Spleen (tissue), 11 donors: Measurements from ENCODE around the gene DIS3L. TPM values are rescaled to one million over a fixed set of nuclear protein-coding genes. Genes with fewer than 3 reads are reported as not detected.
A peak's percentile ranks its signal among the peaks of the same experiment; 100 is the strongest.
"Not testable (repeated sequence)": the region's sequence is repeated elsewhere in the genome, so short reads cannot be mapped to it uniquely, and the experiment has no call there.

Experiments used
- DNase-seq: peaks from one replicate; pipeline ENCODE4 v3.0.0-alpha.2; 2020
- H3K27ac ChIP-seq, 8 donors: fragments of 200-600 bp; sonication (generic) in 7 of 8; 1 replicate in 4 of 8; 2 replicates in 4 of 8; pipeline versions ENCODE4 v1.5.0 to v1.8.0; 2016 to 2021; ENCODE audit warnings: inconsistent platforms in 4 of 8, mild to moderate bottlenecking in 4 of 8, moderate library complexity in 1 of 8
- H3K27me3 ChIP-seq, 7 donors: fragments of 200-600 bp; sonication (generic) in 6 of 7; replicated peaks in 1 of 7; 1 replicate in 4 of 7; 2 replicates in 3 of 7; pipeline versions ENCODE4 v1.5.0 to v1.8.0; 2016 to 2021; ENCODE audit warnings: inconsistent platforms in 3 of 7, mild to moderate bottlenecking in 1 of 7
- H3K36me3 ChIP-seq, 6 donors: fragments of 200-600 bp; sonication (generic) in 5 of 6; 1 replicate in 4 of 6; 2 replicates in 2 of 6; pipeline versions ENCODE4 v1.5.0 to v1.8.0; 2016 to 2021; ENCODE audit warnings: inconsistent platforms in 2 of 6
- H3K4me1 ChIP-seq, 6 donors: fragments of 200-600 bp; sonication (generic) in 5 of 6; 1 replicate in 3 of 6; 2 replicates in 3 of 6; pipeline versions ENCODE4 v1.5.0 to v1.8.0; 2016 to 2021; ENCODE audit warnings: inconsistent platforms in 3 of 6
- H3K4me3 ChIP-seq, 8 donors: fragments of 200-600 bp; sonication (generic) in 7 of 8; 1 replicate in 4 of 8; 2 replicates in 4 of 8; pipeline versions ENCODE4 v1.5.0 to v1.8.0; 2016 to 2021; ENCODE audit warnings: inconsistent platforms in 4 of 8, mild to moderate bottlenecking in 4 of 8, moderate library complexity in 2 of 8
- H3K9me3 ChIP-seq, 8 donors: fragments of 200-600 bp; sonication (generic) in 7 of 8; 1 replicate in 4 of 8; 2 replicates in 4 of 8; pipeline versions ENCODE4 v1.5.0 to v1.8.0; 2016 to 2021; ENCODE audit warnings: inconsistent platforms in 4 of 8
- CTCF ChIP-seq, 11 experiments: fragments of 200-600 bp in 7 of 11; fragments of 450-650 bp in 4 of 11; sonication (generic) in 4 of 11; IDR thresholded peaks in 8 of 11; conservative IDR thresholded peaks in 3 of 11; 1 replicate in 7 of 11; 2 replicates in 4 of 11; pipeline versions ENCODE4 v1.4.0 to v1.8.0; 2016 to 2021; ENCODE audit warnings: antibody characterized with exemption in 11 of 11, inconsistent platforms in 4 of 11, mild to moderate bottlenecking in 1 of 11
- POLR2A ChIP-seq, 3 donors: fragments of 450-650 bp; IDR thresholded peaks; one replicate each; pipeline ENCODE4 v1.5.1; 2017; ENCODE audit warnings: antibody characterized with exemption in 3 of 3, mild to moderate bottlenecking in 1 of 3
- POLR2AphosphoS5 ChIP-seq, 3 donors: sonication (generic); formaldehyde crosslinking; IDR thresholded peaks; one replicate each; pipeline ENCODE4 v1.5.1; 2017; ENCODE audit warnings: antibody characterized with exemption in 3 of 3
- WGBS, 5 donors: extraction: QIAGEN DNeasy Blood & Tissue Kit in 3 of 5; methylation state at CpG; one replicate each; pipeline versions ENCODE4 v1.1.5 to v1.1.7; 2013 to 2018; 5-methylcytosine and 5-hydroxymethylcytosine counted together
- intact Hi-C: fragments of 100-400 bp; cut with DNase I; formaldehyde crosslinking; loops from one replicate; pipeline ENCODE4 v1.15.0; 2023; ENCODE audit warnings: low total_unique reads
- polyA plus RNA-seq, 3 donors: library from polyadenylated mRNA; stranded (reverse); fragments of 200-250 nt; gene quantifications; one replicate each; pipeline ENCODE4 v1.2.1, GENCODE V29; 2013
- total RNA-seq, 7 donors: library from RNA; depleted of rRNA in 3 of 7; stranded (reverse); fragments of >200 nt in 3 of 7; fragmentation: NEBNext Ultra II Directional in 4 of 7; extraction: Animal tissue kit (Norgen Biotek cat#: 25700) in 4 of 7; gene quantifications; one replicate each; pipeline versions ENCODE4 v1.1.0 to v1.2.1, GENCODE V29; 2016 to 2021
- donor health status: healthy with polysubstance abuse.
- donor health status: DM: no; HTN: no; CAD: no; lungs with moderate emphysema.
- donor health status: DM: no; HTN: no; CAD: no.
- donor health status: Bipolar disorder and iron deficiency.
- donor health status: healthy.
- donor health status: DM: no; HTN: no; CAD: no.
- donor health status: DM: yes; HTN: yes; CAD: no.

Gene DIS3L
- total and polyA plus RNA-seq, 10 donors = 8.8 to 30.7 (median 25.4) TPM

- Histone ChIP-seq H3K27me3 (no peaks in the 10 kb centered on the region), H3K27ac (no peak overlapping the region), H3K4me1 (no peaks in the 10 kb centered on the region), H3K9me3 (no peaks in the 10 kb centered on the region), H3K36me3 (peaks cover 4 to 100% (median 90%) of the 10 kb centered on the region in 6 donors), H3K4me3 (no peak overlapping the region)
- TF ChIP-seq CTCF (IDR thresholded peaks at IDR 0.05 in 8 of 11, conservative IDR thresholded peaks at IDR 0.05 in 3 of 11) = no peak
- no peak for TF ChIP-seq POLR2AphosphoS5 (IDR thresholded peaks at IDR 0.05)
- TF ChIP-seq POLR2A (IDR thresholded peaks at IDR 0.05) = no peak
- intact Hi-C loops = no loop called here
- 92 to 97% (median 94%) methylated on average over 11 of the region's 11 CpGs for WGBS, 5 donors
- DNase-seq = no peak
These were observed 32.7 kb downstream of the DIS3L start for GRCh38 chr15:66326051-66326450.

- intact Hi-C loops = no loop called here
- no peaks in the 10 kb centered on the region for H3K4me1 ChIP-seq
- H3K9me3 ChIP-seq = no peaks in the 10 kb centered on the region
- DNase-seq = no peak
- H3K27ac ChIP-seq = no peak overlapping the region
- peaks cover 6 to 100% (median 91%) of the 10 kb centered on the region in 6 donors for H3K36me3 ChIP-seq
- WGBS, 5 donors = 85 to 96% (median 94%) methylated on average over 4 of the region's 4 CpGs
- H3K27me3 ChIP-seq = no peaks in the 10 kb centered on the region
- TF ChIP-seq CTCF (IDR thresholded peaks at IDR 0.05 in 8 of 11, conservative IDR thresholded peaks at IDR 0.05 in 3 of 11) = no peak
- no peak for TF ChIP-seq POLR2AphosphoS5 (IDR thresholded peaks at IDR 0.05)
- TF ChIP-seq POLR2A (IDR thresholded peaks at IDR 0.05) = no peak
- no peak overlapping the region for H3K4me3 ChIP-seq
These were observed 34.4 kb downstream of the DIS3L start for GRCh38 chr15:66327736-66328135.

- Histone ChIP-seq H3K27ac (no peak overlapping the region), H3K9me3 (no peaks in the 10 kb centered on the region), H3K36me3 (peaks cover 6 to 100% (median 90%) of the 10 kb centered on the region in 6 donors), H3K4me3 (no peak overlapping the region), H3K27me3 (no peaks in the 10 kb centered on the region), H3K4me1 (no peaks in the 10 kb centered on the region)
- WGBS, 5 donors = 94 to 96% (median 96%) methylated on average over 14 of the region's 14 CpGs
- no peak for TF ChIP-seq POLR2AphosphoS5 (IDR thresholded peaks at IDR 0.05)
- no peak for DNase-seq
- intact Hi-C loops = no loop called here
These were observed 35.4 kb downstream of the DIS3L start for GRCh38 chr15:66328771-66329170.

- intact Hi-C loops = not testable (repeated sequence)
- H3K36me3 ChIP-seq = peaks cover 0 to 82% (median 13%) of the 10 kb centered on the region in 6 donors
These were observed 55.2 kb downstream of the DIS3L start for GRCh38 chr15:66348530-66348929.

GRCh38 chr15:66356077-66356358 lies 62.6 kb downstream of the DIS3L start:
- TF ChIP-seq POLR2AphosphoS5 (IDR thresholded peaks at IDR 0.05) (no peak), CTCF (IDR thresholded peaks at IDR 0.05 in 8 of 11, conservative IDR thresholded peaks at IDR 0.05 in 3 of 11) (no peak), POLR2A (IDR thresholded peaks at IDR 0.05) (no peak)
- Histone ChIP-seq H3K27me3 (no peaks in the 10 kb centered on the region), H3K9me3 (no peaks in the 10 kb centered on the region), H3K36me3 (peaks cover 0 to 23% (median 4%) of the 10 kb centered on the region in 6 donors), H3K27ac (peak overlapping the region in 7 of 8 donors; percentile 54 to 84 (median 79)), H3K4me3 (peak overlapping the region; percentile 44 to 87 (median 66)), H3K4me1 (peaks cover 0 to 26% (median 15%) of the 10 kb centered on the region in 6 donors)
- 0 to 2% (median 1%) methylated on average over 12 of the region's 12 CpGs for WGBS, 5 donors
- no peak for DNase-seq
- intact Hi-C loops = no loop called here

More at GRCh38 chr15:66348530-66348929, 55.2 kb downstream of the DIS3L start:
- H3K27ac ChIP-seq, H3K27me3 ChIP-seq, H3K4me3 ChIP-seq, DNase-seq, H3K9me3 ChIP-seq, H3K4me1 ChIP-seq: not testable (repeated sequence)
- 54 to 81% (median 64%) methylated on average over 5 of the region's 5 CpGs for WGBS, 5 donors
